ENCODE measurements around the gene COA3. TPM values are rescaled to one million over a fixed set of nuclear protein-coding genes. Genes with fewer than 3 reads are reported as not detected.

Gene COA3
- polyA plus RNA-seq, 1 of the 3 experiments (the other 2 are of a cell fraction) = 103 TPM

- H3K9me2 ChIP-seq = no peaks in the 10 kb centered on the region
- no peaks in the 10 kb centered on the region for H3K27me3 ChIP-seq (ENCODE audit: insufficient read depth)
- H2AFZ ChIP-seq (ENCODE audit: low read depth) = no peak overlapping the region
- no peaks in the 10 kb centered on the region for H4K20me1 ChIP-seq (ENCODE audit: insufficient read depth)
- DNase-seq = no peak
- H3K9me3 ChIP-seq = no peaks in the 10 kb centered on the region
- peak overlapping the region; percentile 99 for H3K4me2 ChIP-seq
- ChIA-PET POLR2A (interaction anchor here (1.3 to 1.9 kb wide), 6 partner anchors 8 to 238 kb away, joined by 3 to 17 read pairs (median 6); partner anchors contain the start of genes CNTD1, COA3, NAGLU and PSMC3IP), CTCF (interaction anchor here (1.2 to 4.0 kb wide), 5 partner anchors 8 to 107 kb away, joined by 3 to 48 read pairs (median 3); partner anchors contain the start of gene RAMP2)
- peaks cover 32% of the 10 kb centered on the region for H3K79me2 ChIP-seq (ENCODE audit: insufficient read depth)
- H3K9ac ChIP-seq = peak overlapping the region; percentile 94
- peaks cover 29% of the 10 kb centered on the region for H3F3A ChIP-seq (replicated peaks; ENCODE audit: insufficient read depth)
- peak overlapping the region in 1 of 2 experiments; percentile 90; a peak in 2 of 4 replicates for H3K27ac ChIP-seq (ENCODE audit: low read depth in 2 of 2, low read length in 1 of 2)
- H3K4me1 ChIP-seq (ENCODE audit: control insufficient read depth in 1 of 2, insufficient read depth in 2 of 2, low read depth in 1 of 2, low read length in 1 of 2) = peaks cover 3 to 15% of the 10 kb centered on the region in 2 experiments; a peak in 2 of 4 replicates
- TF ChIP-seq, protein P1, sequence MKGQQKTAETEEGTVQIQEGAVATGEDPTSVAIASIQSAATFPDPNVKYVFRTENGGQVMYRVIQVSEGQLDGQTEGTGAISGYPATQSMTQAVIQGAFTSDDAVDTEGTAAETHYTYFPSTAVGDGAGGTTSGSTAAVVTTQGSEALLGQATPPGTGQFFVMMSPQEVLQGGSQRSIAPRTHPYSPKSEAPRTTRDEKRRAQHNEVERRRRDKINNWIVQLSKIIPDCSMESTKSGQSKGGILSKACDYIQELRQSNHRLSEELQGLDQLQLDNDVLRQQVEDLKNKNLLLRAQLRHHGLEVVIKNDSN (IDR thresholded peaks at IDR 0.05; ENCODE audit: borderline replicate concordance, low read depth) = no peak
- TF ChIP-seq FOXM1 (IDR thresholded peaks at IDR 0.05; ENCODE audit: low read depth) (no peak), NFIC (IDR thresholded peaks at IDR 0.05; ENCODE audit: borderline replicate concordance) (no peak), JUND (IDR thresholded peaks at IDR 0.05) (peak; percentile 62; the same call in 1 of the 2 replicates), RCOR1 (IDR thresholded peaks at IDR 0.05; ENCODE audit: low read length) (no peak), FOSL2 (IDR thresholded peaks at IDR 0.05; ENCODE audit: borderline replicate concordance, low read depth) (peak; percentile 38; the same call in 1 of the 2 replicates), FOXJ3 (CRISPR knock-in tag; IDR thresholded peaks at IDR 0.05) (no peak), RAD21 (IDR thresholded peaks at IDR 0.05; ENCODE audit: low read length) (no peak), TCF12 (IDR thresholded peaks at IDR 0.05) (no peak; the same call in 1 of the 2 replicates), SIN3A (IDR thresholded peaks at IDR 0.05; ENCODE audit: borderline replicate concordance, low read depth, low read length) (no peak)
- TF ChIP-seq, protein P2, sequence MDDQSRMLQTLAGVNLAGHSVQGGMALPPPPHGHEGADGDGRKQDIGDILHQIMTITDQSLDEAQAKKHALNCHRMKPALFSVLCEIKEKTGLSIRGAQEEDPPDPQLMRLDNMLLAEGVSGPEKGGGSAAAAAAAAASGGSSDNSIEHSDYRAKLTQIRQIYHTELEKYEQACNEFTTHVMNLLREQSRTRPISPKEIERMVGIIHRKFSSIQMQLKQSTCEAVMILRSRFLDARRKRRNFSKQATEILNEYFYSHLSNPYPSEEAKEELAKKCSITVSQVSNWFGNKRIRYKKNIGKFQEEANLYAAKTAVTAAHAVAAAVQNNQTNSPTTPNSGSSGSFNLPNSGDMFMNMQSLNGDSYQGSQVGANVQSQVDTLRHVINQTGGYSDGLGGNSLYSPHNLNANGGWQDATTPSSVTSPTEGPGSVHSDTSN (IDR thresholded peaks at IDR 0.05) = peak; percentile 28; the same call in 1 of the 2 replicates
- peak overlapping the region; percentile 73 to 98 for H3K4me3 ChIP-seq (ENCODE audit: low read depth in 2 of 2, low read length in 1 of 2)
- H3K36me3 ChIP-seq (replicated peaks in 1 of 2; ENCODE audit: control insufficient read depth in 1 of 2, insufficient read depth in 2 of 2, low read length in 1 of 2) = peaks cover 16 to 44% of the 10 kb centered on the region in 2 experiments
- 46% methylated on average over 3 of the region's 3 CpGs for WGBS (ENCODE audit: low lambda C conversion rate)
These were observed 24.3 kb downstream of the COA3 start for GRCh38 chr17:42774066-42774745.

DNA sequence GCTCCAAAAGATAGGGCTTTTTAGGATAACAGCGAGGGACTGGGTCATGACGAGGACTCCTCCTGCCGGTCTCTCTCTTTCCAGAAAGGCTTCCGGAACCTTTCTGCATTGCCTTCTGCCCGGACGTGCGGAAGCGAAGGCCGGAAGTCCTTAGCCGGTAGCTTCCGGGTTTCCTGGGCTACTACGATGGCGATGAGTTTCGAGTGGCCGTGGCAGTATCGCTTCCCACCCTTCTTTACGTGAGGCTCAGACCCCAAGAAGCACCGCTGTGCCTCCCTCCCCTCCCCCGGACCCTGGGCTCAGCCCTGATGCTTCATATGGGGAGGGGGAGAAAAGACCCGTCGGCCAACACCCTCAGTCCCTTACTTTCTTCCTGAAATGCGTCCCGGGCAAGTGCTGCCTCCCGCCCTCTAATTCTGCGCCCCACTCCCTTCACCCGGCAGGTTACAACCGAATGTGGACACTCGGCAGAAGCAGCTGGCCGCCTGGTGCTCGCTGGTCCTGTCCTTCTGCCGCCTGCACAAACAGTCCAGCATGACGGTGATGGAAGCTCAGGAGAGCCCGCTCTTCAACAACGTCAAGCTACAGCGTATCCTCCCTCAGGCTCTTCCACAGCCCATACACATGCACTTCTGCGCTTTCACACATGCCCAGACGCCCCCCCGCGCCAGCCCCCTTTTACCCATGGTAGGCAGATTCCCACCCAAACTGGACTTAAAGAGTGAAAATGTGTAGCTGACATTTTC is 25.0 kb downstream of the COA3 start, which contains the start of gene VPS25:
Gene VPS25 (plus strand): TSS at position 160 of the 746 bp plus-strand sequence. CDS start 27 bp downstream, at position 187.
- Histone ChIP-seq H3K9me2 (no peaks in the 10 kb centered on the region), H4K20me1 (ENCODE audit: insufficient read depth) (no peaks in the 10 kb centered on the region), H3K9me3 (no peaks in the 10 kb centered on the region), H3K27ac (ENCODE audit: low read depth in 2 of 2, low read length in 1 of 2) (peak within 1 kb of the TSS; percentile 68 to 90), H2AFZ (ENCODE audit: low read depth) (peak within 1 kb of the TSS; percentile 91; the same call in 1 of the 2 replicates), H3K36me3 (replicated peaks in 1 of 2; ENCODE audit: control insufficient read depth in 1 of 2, insufficient read depth in 2 of 2, low read length in 1 of 2) (peaks cover 9 to 39% of the 10 kb centered on the region in 2 experiments), H3F3A (replicated peaks; ENCODE audit: insufficient read depth) (peaks cover 29% of the 10 kb centered on the region), H3K79me2 (ENCODE audit: insufficient read depth) (peaks cover 32% of the 10 kb centered on the region), H3K4me2 (peak within 1 kb of the TSS; percentile 99), H3K4me1 (ENCODE audit: control insufficient read depth in 1 of 2, insufficient read depth in 2 of 2, low read depth in 1 of 2, low read length in 1 of 2) (peaks cover 3 to 15% of the 10 kb centered on the region in 2 experiments; a peak in 2 of 4 replicates), H3K27me3 (ENCODE audit: insufficient read depth) (no peaks in the 10 kb centered on the region), H3K9ac (peak within 1 kb of the TSS; percentile 94), H3K4me3 (ENCODE audit: low read depth in 2 of 2, low read length in 1 of 2) (peak within 1 kb of the TSS; percentile 73 to 98)
- WGBS (ENCODE audit: low lambda C conversion rate) = 0% methylated on average over 12 of the region's 39 CpGs
- POLR2A ChIA-PET = interaction anchor here (0.6 to 1.9 kb wide), 8 partner anchors 9 to 497 kb away, joined by 3 to 17 read pairs (median 5); partner anchors contain the start of genes CNTD1, COA3, NAGLU and PSMC3IP
- peak; percentile 85 for DNase-seq
- CTCF ChIA-PET = interaction anchor here (0.7 to 4.0 kb wide), 9 partner anchors 8 to 221 kb away, joined by 3 to 48 read pairs (median 3); partner anchors contain the start of genes BECN1, HSD17B1 and RAMP2
- TF ChIP-seq, protein P3, sequence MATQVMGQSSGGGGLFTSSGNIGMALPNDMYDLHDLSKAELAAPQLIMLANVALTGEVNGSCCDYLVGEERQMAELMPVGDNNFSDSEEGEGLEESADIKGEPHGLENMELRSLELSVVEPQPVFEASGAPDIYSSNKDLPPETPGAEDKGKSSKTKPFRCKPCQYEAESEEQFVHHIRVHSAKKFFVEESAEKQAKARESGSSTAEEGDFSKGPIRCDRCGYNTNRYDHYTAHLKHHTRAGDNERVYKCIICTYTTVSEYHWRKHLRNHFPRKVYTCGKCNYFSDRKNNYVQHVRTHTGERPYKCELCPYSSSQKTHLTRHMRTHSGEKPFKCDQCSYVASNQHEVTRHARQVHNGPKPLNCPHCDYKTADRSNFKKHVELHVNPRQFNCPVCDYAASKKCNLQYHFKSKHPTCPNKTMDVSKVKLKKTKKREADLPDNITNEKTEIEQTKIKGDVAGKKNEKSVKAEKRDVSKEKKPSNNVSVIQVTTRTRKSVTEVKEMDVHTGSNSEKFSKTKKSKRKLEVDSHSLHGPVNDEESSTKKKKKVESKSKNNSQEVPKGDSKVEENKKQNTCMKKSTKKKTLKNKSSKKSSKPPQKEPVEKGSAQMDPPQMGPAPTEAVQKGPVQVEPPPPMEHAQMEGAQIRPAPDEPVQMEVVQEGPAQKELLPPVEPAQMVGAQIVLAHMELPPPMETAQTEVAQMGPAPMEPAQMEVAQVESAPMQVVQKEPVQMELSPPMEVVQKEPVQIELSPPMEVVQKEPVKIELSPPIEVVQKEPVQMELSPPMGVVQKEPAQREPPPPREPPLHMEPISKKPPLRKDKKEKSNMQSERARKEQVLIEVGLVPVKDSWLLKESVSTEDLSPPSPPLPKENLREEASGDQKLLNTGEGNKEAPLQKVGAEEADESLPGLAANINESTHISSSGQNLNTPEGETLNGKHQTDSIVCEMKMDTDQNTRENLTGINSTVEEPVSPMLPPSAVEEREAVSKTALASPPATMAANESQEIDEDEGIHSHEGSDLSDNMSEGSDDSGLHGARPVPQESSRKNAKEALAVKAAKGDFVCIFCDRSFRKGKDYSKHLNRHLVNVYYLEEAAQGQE (IDR thresholded peaks at IDR 0.05; ENCODE audit: low read depth, low read length) = peak; percentile 69
- peak; percentile 85 for TF ChIP-seq MXI1 (IDR thresholded peaks at IDR 0.05; ENCODE audit: low read depth, low read length)
- peak in 1 of 2 experiments; percentile 35; a peak in 1 of 4 replicates for TF ChIP-seq EP300 (IDR thresholded peaks at IDR 0.05; ENCODE audit: borderline replicate concordance in 1 of 2, low read depth in 1 of 2, low read length in 1 of 2)
- TF ChIP-seq GATA2 (CRISPR knock-in tag; IDR thresholded peaks at IDR 0.05) = no peak
- peak; percentile 76 for TF ChIP-seq RFX5 (IDR thresholded peaks at IDR 0.05; ENCODE audit: low read length)
- TF ChIP-seq SMC3 (IDR thresholded peaks at IDR 0.05; ENCODE audit: low read depth, low read length) = no peak
- TF ChIP-seq, protein P4, sequence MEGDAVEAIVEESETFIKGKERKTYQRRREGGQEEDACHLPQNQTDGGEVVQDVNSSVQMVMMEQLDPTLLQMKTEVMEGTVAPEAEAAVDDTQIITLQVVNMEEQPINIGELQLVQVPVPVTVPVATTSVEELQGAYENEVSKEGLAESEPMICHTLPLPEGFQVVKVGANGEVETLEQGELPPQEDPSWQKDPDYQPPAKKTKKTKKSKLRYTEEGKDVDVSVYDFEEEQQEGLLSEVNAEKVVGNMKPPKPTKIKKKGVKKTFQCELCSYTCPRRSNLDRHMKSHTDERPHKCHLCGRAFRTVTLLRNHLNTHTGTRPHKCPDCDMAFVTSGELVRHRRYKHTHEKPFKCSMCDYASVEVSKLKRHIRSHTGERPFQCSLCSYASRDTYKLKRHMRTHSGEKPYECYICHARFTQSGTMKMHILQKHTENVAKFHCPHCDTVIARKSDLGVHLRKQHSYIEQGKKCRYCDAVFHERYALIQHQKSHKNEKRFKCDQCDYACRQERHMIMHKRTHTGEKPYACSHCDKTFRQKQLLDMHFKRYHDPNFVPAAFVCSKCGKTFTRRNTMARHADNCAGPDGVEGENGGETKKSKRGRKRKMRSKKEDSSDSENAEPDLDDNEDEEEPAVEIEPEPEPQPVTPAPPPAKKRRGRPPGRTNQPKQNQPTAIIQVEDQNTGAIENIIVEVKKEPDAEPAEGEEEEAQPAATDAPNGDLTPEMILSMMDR (IDR thresholded peaks at IDR 0.05) = peak; percentile 24; the same call in 1 of the 2 replicates

Data from SK-N-SH (cell line).